SK-N-SH (cell line): ENCODE results near the gene MUC13.

ENCODE experiments used
- EP300 ChIP-seq, 2 experiments: IDR thresholded peaks; 2 replicates each; pipeline versions ENCODE4 v1.4.0 to v1.6.1; 2012; ENCODE audit warnings: borderline replicate concordance in 1 of 2, low read depth in 1 of 2, low read length in 1 of 2
- EZH2phosphoT487 ChIP-seq: fragments of 200-600 bp; sonication (generic); IDR thresholded peaks from 2 replicates; pipeline ENCODE4 v1.6.1; 2017; ENCODE audit warnings: low read depth, mixed run types, mild to moderate bottlenecking, antibody characterized with exemption, moderate library complexity, borderline replicate concordance
- GATA2 ChIP-seq: sonication (generic); formaldehyde crosslinking; IDR thresholded peaks from 2 replicates; pipeline ENCODE4 v1.5.0; 2020; ENCODE audit warnings: mild to moderate bottlenecking, missing genetic modification reagents
- PBX3 ChIP-seq: IDR thresholded peaks from 2 replicates; pipeline ENCODE4; 2012
- RFX5 ChIP-seq: IDR thresholded peaks from 2 replicates; pipeline ENCODE4 v1.6.1; 2012; ENCODE audit warnings: mild to moderate bottlenecking, improper control_type of control experiment, low read length
- SIN3A ChIP-seq: IDR thresholded peaks from 2 replicates; pipeline ENCODE4 v1.6.1; 2012; ENCODE audit warnings: low read depth, mild to moderate bottlenecking, low read length, moderate library complexity, borderline replicate concordance
- TAF1 ChIP-seq: IDR thresholded peaks from 2 replicates; pipeline ENCODE4 v1.6.1; 2012; ENCODE audit warnings: low read depth, mild to moderate bottlenecking, low read length, moderate library complexity, borderline replicate concordance
- TCF12 ChIP-seq: IDR thresholded peaks from 2 replicates; pipeline ENCODE4 v1.4.0; 2012
- TEAD4 ChIP-seq: IDR thresholded peaks from 2 replicates; pipeline ENCODE4 v1.4.0; 2012; ENCODE audit warnings: mild to moderate bottlenecking, borderline replicate concordance; ENCODE audit not compliant: insufficient read depth
- YY1 ChIP-seq: IDR thresholded peaks from 2 replicates; pipeline ENCODE4 v1.4.0; 2012; ENCODE audit warnings: low read depth, mild to moderate bottlenecking
- TF ChIP-seq, protein P1 (sequence below): fragments of 200-600 bp; sonication (generic); IDR thresholded peaks from 2 replicates; pipeline ENCODE4 v1.6.1; 2017; ENCODE audit warnings: antibody characterized with exemption, mild to moderate bottlenecking, moderate library complexity
- TF ChIP-seq, protein P2 (sequence below): IDR thresholded peaks from 2 replicates; pipeline ENCODE4 v1.4.0; 2012; ENCODE audit warnings: low read depth, borderline replicate concordance
- TF ChIP-seq, protein P3 (sequence below): fragments of 150-350 bp; IDR thresholded peaks from 2 replicates; pipeline ENCODE4 v1.6.1; 2017; ENCODE audit warnings: antibody characterized with exemption, low read length, low read depth, borderline replicate concordance

- TF ChIP-seq, protein P1, sequence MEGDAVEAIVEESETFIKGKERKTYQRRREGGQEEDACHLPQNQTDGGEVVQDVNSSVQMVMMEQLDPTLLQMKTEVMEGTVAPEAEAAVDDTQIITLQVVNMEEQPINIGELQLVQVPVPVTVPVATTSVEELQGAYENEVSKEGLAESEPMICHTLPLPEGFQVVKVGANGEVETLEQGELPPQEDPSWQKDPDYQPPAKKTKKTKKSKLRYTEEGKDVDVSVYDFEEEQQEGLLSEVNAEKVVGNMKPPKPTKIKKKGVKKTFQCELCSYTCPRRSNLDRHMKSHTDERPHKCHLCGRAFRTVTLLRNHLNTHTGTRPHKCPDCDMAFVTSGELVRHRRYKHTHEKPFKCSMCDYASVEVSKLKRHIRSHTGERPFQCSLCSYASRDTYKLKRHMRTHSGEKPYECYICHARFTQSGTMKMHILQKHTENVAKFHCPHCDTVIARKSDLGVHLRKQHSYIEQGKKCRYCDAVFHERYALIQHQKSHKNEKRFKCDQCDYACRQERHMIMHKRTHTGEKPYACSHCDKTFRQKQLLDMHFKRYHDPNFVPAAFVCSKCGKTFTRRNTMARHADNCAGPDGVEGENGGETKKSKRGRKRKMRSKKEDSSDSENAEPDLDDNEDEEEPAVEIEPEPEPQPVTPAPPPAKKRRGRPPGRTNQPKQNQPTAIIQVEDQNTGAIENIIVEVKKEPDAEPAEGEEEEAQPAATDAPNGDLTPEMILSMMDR = no peak
- TF ChIP-seq GATA2 = no peak
- no peak for TF ChIP-seq TAF1
- TF ChIP-seq EP300 (IDR thresholded peaks at IDR 0.05; ENCODE audit: borderline replicate concordance in 1 of 2, low read depth in 1 of 2, low read length in 1 of 2) = no peak
- no peak for TF ChIP-seq TCF12
- TF ChIP-seq RFX5 = no peak
- TF ChIP-seq PBX3 = no peak
- TF ChIP-seq SIN3A = no peak
- no peak for TF ChIP-seq YY1
- TF ChIP-seq EZH2phosphoT487 = no peak
- no peak for TF ChIP-seq TEAD4
- TF ChIP-seq, protein P2, sequence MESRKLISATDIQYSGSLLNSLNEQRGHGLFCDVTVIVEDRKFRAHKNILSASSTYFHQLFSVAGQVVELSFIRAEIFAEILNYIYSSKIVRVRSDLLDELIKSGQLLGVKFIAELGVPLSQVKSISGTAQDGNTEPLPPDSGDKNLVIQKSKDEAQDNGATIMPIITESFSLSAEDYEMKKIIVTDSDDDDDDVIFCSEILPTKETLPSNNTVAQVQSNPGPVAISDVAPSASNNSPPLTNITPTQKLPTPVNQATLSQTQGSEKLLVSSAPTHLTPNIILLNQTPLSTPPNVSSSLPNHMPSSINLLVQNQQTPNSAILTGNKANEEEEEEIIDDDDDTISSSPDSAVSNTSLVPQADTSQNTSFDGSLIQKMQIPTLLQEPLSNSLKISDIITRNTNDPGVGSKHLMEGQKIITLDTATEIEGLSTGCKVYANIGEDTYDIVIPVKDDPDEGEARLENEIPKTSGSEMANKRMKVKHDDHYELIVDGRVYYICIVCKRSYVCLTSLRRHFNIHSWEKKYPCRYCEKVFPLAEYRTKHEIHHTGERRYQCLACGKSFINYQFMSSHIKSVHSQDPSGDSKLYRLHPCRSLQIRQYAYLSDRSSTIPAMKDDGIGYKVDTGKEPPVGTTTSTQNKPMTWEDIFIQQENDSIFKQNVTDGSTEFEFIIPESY = no peak
- TF ChIP-seq, protein P3, sequence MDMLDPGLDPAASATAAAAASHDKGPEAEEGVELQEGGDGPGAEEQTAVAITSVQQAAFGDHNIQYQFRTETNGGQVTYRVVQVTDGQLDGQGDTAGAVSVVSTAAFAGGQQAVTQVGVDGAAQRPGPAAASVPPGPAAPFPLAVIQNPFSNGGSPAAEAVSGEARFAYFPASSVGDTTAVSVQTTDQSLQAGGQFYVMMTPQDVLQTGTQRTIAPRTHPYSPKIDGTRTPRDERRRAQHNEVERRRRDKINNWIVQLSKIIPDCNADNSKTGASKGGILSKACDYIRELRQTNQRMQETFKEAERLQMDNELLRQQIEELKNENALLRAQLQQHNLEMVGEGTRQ = no peak
These were observed 34.6 kb upstream of the MUC13 start for GRCh38 chr3:124969190-124969589.
